ENCODE measurements around the gene GRIN3B.

GRIN3B gene

GRCh38 chr19:964116-964520 lies 36.1 kb upstream of the GRIN3B start:
- no peak for DNase-seq (ENCODE audit: low read depth in 2 of 2)

- DNase-seq (ENCODE audit: low read depth in 2 of 2), result no peak
Measured at GRCh38 chr19:964761-965694, 35.2 kb upstream of the GRIN3B start.

GRCh38 chr19:966485-967088 lies 33.6 kb upstream of the GRIN3B start:
- DNase-seq (ENCODE audit: low read depth in 2 of 2), result no peak

- no peak for DNase-seq (ENCODE audit: low read depth in 2 of 2)
Measured at GRCh38 chr19:970695-971094, 29.5 kb upstream of the GRIN3B start.

- no peak for DNase-seq (ENCODE audit: low read depth in 2 of 2)
Measured at GRCh38 chr19:971795-972194, 28.4 kb upstream of the GRIN3B start.

GRCh38 chr19:972281-972680 lies 27.9 kb upstream of the GRIN3B start:
- no peak for DNase-seq (ENCODE audit: low read depth in 2 of 2)

GRCh38 chr19:973726-974563 lies 26.3 kb upstream of the GRIN3B start:
- no peak for DNase-seq (ENCODE audit: low read depth in 2 of 2)

GRCh38 chr19:974564-975257 lies 25.5 kb upstream of the GRIN3B start:
- no peak for DNase-seq (ENCODE audit: low read depth in 2 of 2)

GRCh38 chr19:976476-976875 lies 23.7 kb upstream of the GRIN3B start:
- DNase-seq (ENCODE audit: low read depth in 2 of 2), result no peak

GRCh38 chr19:977058-977464 lies 23.2 kb upstream of the GRIN3B start:
- DNase-seq (ENCODE audit: low read depth in 2 of 2), result no peak

- DNase-seq (ENCODE audit: low read depth in 2 of 2), result no peak
Measured at GRCh38 chr19:979318-979741, 20.9 kb upstream of the GRIN3B start.

- DNase-seq (ENCODE audit: low read depth in 2 of 2), result no peak
Measured at GRCh38 chr19:980133-980998, 19.9 kb upstream of the GRIN3B start.

GRCh38 chr19:982567-983170 lies 17.6 kb upstream of the GRIN3B start:
- peak; percentile 44 to 64 for DNase-seq (ENCODE audit: low read depth in 2 of 2)

- peak; percentile 76 to 84 for DNase-seq (ENCODE audit: low read depth in 2 of 2)
Measured at GRCh38 chr19:984165-984967, 15.9 kb upstream of the GRIN3B start, which contains the start of gene WDR18. Gene WDR18, plus strand, starts transcription at chr19:984345. Its CDS starts 9 bp downstream, at chr19:984354.

- DNase-seq (ENCODE audit: low read depth in 2 of 2), result no peak
Measured at GRCh38 chr19:986083-986482, 14.1 kb upstream of the GRIN3B start.

GRCh38 chr19:988081-988480 lies 12.1 kb upstream of the GRIN3B start:
- DNase-seq (ENCODE audit: low read depth in 2 of 2), result no peak

- no peak for DNase-seq (ENCODE audit: low read depth in 2 of 2)
Measured at GRCh38 chr19:988510-988909, 11.7 kb upstream of the GRIN3B start.

- no peak for DNase-seq (ENCODE audit: low read depth in 2 of 2)
Measured at GRCh38 chr19:989381-990081, 10.7 kb upstream of the GRIN3B start.

GRCh38 chr19:990119-990571 lies 10.1 kb upstream of the GRIN3B start:
- DNase-seq (ENCODE audit: low read depth in 2 of 2), result no peak

Data from stimulated activated CD8-positive, alpha-beta memory T cell treated with anti-CD3 and anti-CD28 coated beads, Interleukin-2, amount 100 ng/mL, for 1 hour (primary cell).